Liver (tissue), 9 donors: ENCODE results near the gene CACNA1A. TPM values are rescaled to one million over a fixed set of nuclear protein-coding genes. Genes with fewer than 3 reads are reported as not detected.

Source experiments
- DNase-seq: peaks from one replicate; pipeline ENCODE4 v3.0.0-alpha.2; 2017; ENCODE audit warnings: low spot score
- H3K27ac ChIP-seq, 2 donors: one replicate each; pipeline ENCODE4 v1.7.0; 2013; ENCODE audit warnings: inconsistent platforms in 2 of 2, low read length in 2 of 2, control low read depth in 1 of 2, low read depth in 1 of 2, mild to moderate bottlenecking in 1 of 2
- H3K27me3 ChIP-seq, 4 donors: one replicate each; pipeline versions ENCODE4 v1.6.1 to v1.7.0; 2013; ENCODE audit warnings: low read length in 3 of 4, inconsistent platforms in 1 of 4, mild to moderate bottlenecking in 1 of 4, moderate library complexity in 1 of 4; ENCODE audit not compliant: control insufficient read depth in 4 of 4, insufficient read depth in 4 of 4
- H3K36me3 ChIP-seq, 4 donors: one replicate each; pipeline versions ENCODE4 v1.6.1 to v1.7.0; 2013; ENCODE audit warnings: low read length in 3 of 4, mild to moderate bottlenecking in 3 of 4, low read depth in 1 of 4, moderate library complexity in 1 of 4; ENCODE audit not compliant: control insufficient read depth in 4 of 4, insufficient read depth in 3 of 4
- H3K4me1 ChIP-seq, 4 donors: one replicate each; pipeline versions ENCODE4 v1.6.1 to v1.7.0; 2013; ENCODE audit warnings: low read length in 3 of 4, mild to moderate bottlenecking in 3 of 4, moderate library complexity in 1 of 4; ENCODE audit not compliant: control insufficient read depth in 4 of 4, insufficient read depth in 4 of 4
- H3K4me3 ChIP-seq, 3 donors: one replicate each; pipeline versions ENCODE4 v1.6.1 to v1.7.0; 2013; ENCODE audit warnings: low read length in 3 of 3, control low read depth in 1 of 3, low read depth in 1 of 3, mild to moderate bottlenecking in 1 of 3
- H3K9ac ChIP-seq, 2 donors: one replicate each; pipeline ENCODE4 v1.7.0; 2013; ENCODE audit warnings: low read length in 2 of 2, mild to moderate bottlenecking in 2 of 2, moderate library complexity in 2 of 2, control low read depth in 1 of 2, low read depth in 1 of 2
- H3K9me3 ChIP-seq, 4 donors: one replicate each; pipeline versions ENCODE4 v1.6.1 to v1.7.0; 2013; ENCODE audit warnings: low read length in 3 of 4; ENCODE audit not compliant: control insufficient read depth in 4 of 4
- ATF3 ChIP-seq: IDR thresholded peaks from 2 replicates; pipeline ENCODE4 v1.6.1; 2016; ENCODE audit warnings: antibody characterized with exemption
- CTCF ChIP-seq: fragments of 150-350 bp; IDR thresholded peaks from 2 replicates; pipeline ENCODE4 v1.5.1; 2017; ENCODE audit warnings: improper control_type of control experiment, low read depth, low read length; ENCODE audit not compliant: missing input control
- EGR1 ChIP-seq, 2 donors: IDR thresholded peaks; 2 replicates each; pipeline ENCODE4 v1.6.1; 2016 to 2018; ENCODE audit warnings: antibody characterized with exemption in 2 of 2, low read depth in 2 of 2
- FOXA1 ChIP-seq: IDR thresholded peaks from 2 replicates; pipeline ENCODE4 v1.6.1; 2016; ENCODE audit warnings: antibody characterized with exemption
- FOXA2 ChIP-seq: IDR thresholded peaks from 2 replicates; pipeline ENCODE4 v1.6.1; 2016; ENCODE audit warnings: antibody characterized with exemption
- GABPA ChIP-seq, 2 donors: IDR thresholded peaks in 1 of 2; conservative IDR thresholded peaks in 1 of 2; 2 replicates each; pipeline ENCODE4 v1.6.1; 2016; ENCODE audit warnings: antibody characterized with exemption in 2 of 2, mild to moderate bottlenecking in 1 of 2, moderate library complexity in 1 of 2
- HNF4A ChIP-seq, 2 donors: conservative IDR thresholded peaks; 2 replicates each; pipeline ENCODE4 v1.6.1; 2016; ENCODE audit warnings: antibody characterized with exemption in 2 of 2, mild to moderate bottlenecking in 2 of 2
- HNF4G ChIP-seq: IDR thresholded peaks from 2 replicates; pipeline ENCODE4 v1.6.1; 2016; ENCODE audit warnings: antibody characterized with exemption
- JUND ChIP-seq, 2 donors: IDR thresholded peaks; 2 replicates each; pipeline ENCODE4 v1.6.1; 2016; ENCODE audit warnings: antibody characterized with exemption in 2 of 2
- MAX ChIP-seq: IDR thresholded peaks from 2 replicates; pipeline ENCODE4 v1.6.1; 2016; ENCODE audit warnings: antibody characterized with exemption
- NR2F2 ChIP-seq: IDR thresholded peaks from 2 replicates; pipeline ENCODE4 v1.6.1; 2016; ENCODE audit warnings: antibody characterized with exemption
- RAD21 ChIP-seq, 2 donors: IDR thresholded peaks; 2 replicates each; pipeline ENCODE4 v1.6.1; 2016; ENCODE audit warnings: antibody characterized with exemption in 2 of 2, mild to moderate bottlenecking in 2 of 2
- REST ChIP-seq: IDR thresholded peaks from 2 replicates; pipeline ENCODE4 v1.6.1; 2016; ENCODE audit warnings: antibody characterized with exemption, mild to moderate bottlenecking
- RXRA ChIP-seq, 2 donors: IDR thresholded peaks; 2 replicates each; pipeline ENCODE4 v1.6.1; 2017 to 2018; ENCODE audit warnings: antibody characterized with exemption in 2 of 2, mild to moderate bottlenecking in 1 of 2
- SP1 ChIP-seq: IDR thresholded peaks from 2 replicates; pipeline ENCODE4 v1.6.1; 2018; ENCODE audit warnings: antibody characterized with exemption, mild to moderate bottlenecking
- TAF1 ChIP-seq: conservative IDR thresholded peaks from 2 replicates; pipeline ENCODE4 v1.6.1; 2016; ENCODE audit warnings: antibody characterized with exemption, mild to moderate bottlenecking
- YY1 ChIP-seq: IDR thresholded peaks from 2 replicates; pipeline ENCODE4 v1.6.1; 2016; ENCODE audit warnings: antibody characterized with exemption, mild to moderate bottlenecking
- ZBTB33 ChIP-seq: IDR thresholded peaks from 2 replicates; pipeline ENCODE4 v1.6.1; 2016; ENCODE audit warnings: antibody characterized with exemption
- WGBS: extraction: QIAGEN DNeasy Blood & Tissue Kit; methylation state at CpG from one replicate; pipeline ENCODE4 v1.1.7; 2013; 5-methylcytosine and 5-hydroxymethylcytosine counted together
- polyA plus RNA-seq, 2 donors: library from polyadenylated mRNA; stranded (reverse) in 1 of 2; unstranded in 1 of 2; fragments of 200-250 nt in 1 of 2; fragments of >200 nt in 1 of 2; fragmentation: Nextera tagmentation in 1 of 2; extraction: Ambion mirVana in 1 of 2; gene quantifications; one replicate each; pipeline versions ENCODE4 v1.2.1 to v1.2.3, GENCODE V29; 2013 to 2015
- total RNA-seq, 2 donors: library from RNA; depleted of rRNA; stranded (reverse); fragments of >200 nt; gene quantifications; one replicate each; pipeline ENCODE4 v1.2.3, GENCODE V29; 2014
- donor health status: healthy.
- donor health status: healthy.
- donor health status: healthy.
- donor health status: healthy.
- donor health status: healthy.

The CACNA1A gene
- total and polyA plus RNA-seq, 4 donors, result 0.09 to 0.17 (median 0.17) TPM; not detected in 1

GRCh38 chr19:13301627-13302334 is 204.5 kb downstream of the CACNA1A start:
- no peak overlapping the region for H3K9ac ChIP-seq
- TF ChIP-seq HNF4G, result no peak
- no peak for TF ChIP-seq JUND (IDR thresholded peaks at IDR 0.05)
- no peak for TF ChIP-seq GABPA (IDR thresholded peaks at IDR 0.05 in 1 of 2, conservative IDR thresholded peaks at IDR 0.05 in 1 of 2)
- TF ChIP-seq RAD21 (IDR thresholded peaks at IDR 0.05), result no peak
- TF ChIP-seq FOXA2, result no peak
- TF ChIP-seq CTCF, result no peak
- no peak for TF ChIP-seq NR2F2
- no peak for TF ChIP-seq ZBTB33
- no peak for TF ChIP-seq MAX
- no peak for TF ChIP-seq SP1
- no peak for TF ChIP-seq REST
- TF ChIP-seq YY1, result no peak
- TF ChIP-seq HNF4A (conservative IDR thresholded peaks at IDR 0.05), result no peak
- no peak for TF ChIP-seq ATF3
- TF ChIP-seq EGR1 (IDR thresholded peaks at IDR 0.05; ENCODE audit: low read depth in 2 of 2), result no peak
- TF ChIP-seq FOXA1, result no peak
- TF ChIP-seq RXRA (IDR thresholded peaks at IDR 0.05), result no peak
- no peak for TF ChIP-seq TAF1
- no peak overlapping the region for H3K27ac ChIP-seq
- no peak for DNase-seq
- H3K4me1 ChIP-seq, result no peaks in the 10 kb centered on the region
- H3K9me3 ChIP-seq, result no peaks in the 10 kb centered on the region
- no peaks in the 10 kb centered on the region for H3K36me3 ChIP-seq
- H3K4me3 ChIP-seq, result no peak overlapping the region
- H3K27me3 ChIP-seq, result peaks cover 2 to 9% (median 4%) of the 10 kb centered on the region in 4 donors
- 67% methylated on average over 10 of the region's 10 CpGs for WGBS
